GM21367 (cell line): ENCODE data around the gene RNF217.
"Not testable (repeated sequence)": the region's sequence is repeated elsewhere in the genome, so short reads cannot be mapped to it uniquely, and the experiment has no call there.

ENCODE experiments used
- ATAC-seq: cut with Tn5 transposase; IDR thresholded peaks from one replicate; pipeline ENCODE4 v1.9.1; 2021; ENCODE audit not compliant: unreplicated experiment

Gene RNF217

GRCh38 chr6:125050663-125051318 lies 88.6 kb downstream of the RNF217 start:
- no peak for ATAC-seq

DNA sequence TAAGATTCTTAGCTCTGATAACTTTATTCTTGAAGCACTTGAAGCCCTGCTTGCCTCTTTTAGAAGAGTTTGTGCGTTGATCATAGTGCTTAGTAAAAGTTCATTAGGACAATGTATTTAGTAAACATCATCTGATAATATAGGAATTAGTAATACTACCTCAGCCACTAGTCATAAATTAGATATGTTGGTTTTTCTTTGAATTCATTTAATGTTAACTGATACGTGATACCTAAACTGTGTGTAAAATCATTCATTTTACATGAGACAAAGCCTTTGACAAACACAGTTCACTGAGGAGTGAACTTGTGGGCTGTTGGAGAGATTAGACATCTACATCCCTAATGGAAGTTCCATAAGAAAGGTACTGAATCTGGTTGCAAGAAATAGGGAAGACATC lies 91.6 kb downstream of the RNF217 start:
- ATAC-seq, result no peak

DNA sequence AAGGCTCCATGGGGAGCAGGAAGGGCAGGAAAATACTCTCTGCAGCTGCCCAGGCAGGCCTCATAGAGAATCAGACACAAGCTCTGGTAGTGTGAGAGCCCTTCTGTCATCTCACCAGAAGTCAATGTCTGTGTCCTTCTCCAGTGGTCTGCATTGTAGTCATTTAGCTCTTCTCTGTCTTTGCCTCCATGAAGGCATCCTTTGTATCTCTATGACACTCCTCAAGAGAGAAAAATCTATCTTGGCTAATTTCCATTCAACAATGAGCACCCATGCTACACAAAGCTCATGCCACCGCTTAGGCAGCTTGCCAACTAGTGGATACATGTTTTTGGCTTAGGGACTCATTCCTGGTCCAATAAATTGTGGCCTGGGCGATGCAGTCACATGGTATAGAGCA lies 92.1 kb downstream of the RNF217 start:
- no peak for ATAC-seq

DNA sequence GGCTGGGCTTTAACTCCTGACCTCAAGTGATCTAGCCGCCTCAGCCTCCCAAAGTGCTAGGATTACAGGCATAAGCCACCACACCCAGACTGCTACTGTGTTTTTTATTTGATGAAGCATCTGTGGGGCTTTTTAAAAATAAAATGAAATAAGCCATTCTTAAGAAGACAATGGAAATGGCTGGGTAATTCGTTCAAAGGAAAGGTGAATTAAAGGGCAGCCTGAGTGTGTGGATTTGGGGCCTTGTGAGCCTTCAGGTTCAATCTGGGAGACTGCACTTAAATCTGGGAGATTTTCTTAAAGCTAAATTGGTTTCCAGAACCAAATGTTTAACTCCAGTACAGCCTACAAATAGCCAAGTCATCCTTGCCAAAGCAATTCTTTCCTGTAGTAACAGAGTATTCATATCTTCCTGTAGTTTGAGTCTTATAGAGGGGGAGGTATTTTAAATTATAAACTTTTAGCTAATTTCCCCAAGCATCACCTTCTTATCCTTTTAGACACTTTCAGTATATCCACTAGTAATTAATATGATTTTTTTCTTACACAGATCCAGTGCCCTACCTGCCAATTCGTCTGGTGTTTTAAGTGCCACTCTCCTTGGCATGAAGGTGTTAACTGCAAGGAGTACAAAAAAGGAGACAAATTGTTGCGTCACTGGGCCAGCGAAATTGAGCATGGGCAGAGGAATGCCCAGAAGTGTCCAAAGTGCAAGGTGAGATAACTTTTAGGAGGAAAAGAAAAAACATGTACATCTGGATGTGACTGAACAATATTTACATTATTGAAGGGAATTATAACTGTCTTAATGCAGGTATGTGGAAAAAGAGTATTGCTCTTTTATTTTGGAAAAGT lies 95.4 kb downstream of the RNF217 start:
- no peak for ATAC-seq

DNA sequence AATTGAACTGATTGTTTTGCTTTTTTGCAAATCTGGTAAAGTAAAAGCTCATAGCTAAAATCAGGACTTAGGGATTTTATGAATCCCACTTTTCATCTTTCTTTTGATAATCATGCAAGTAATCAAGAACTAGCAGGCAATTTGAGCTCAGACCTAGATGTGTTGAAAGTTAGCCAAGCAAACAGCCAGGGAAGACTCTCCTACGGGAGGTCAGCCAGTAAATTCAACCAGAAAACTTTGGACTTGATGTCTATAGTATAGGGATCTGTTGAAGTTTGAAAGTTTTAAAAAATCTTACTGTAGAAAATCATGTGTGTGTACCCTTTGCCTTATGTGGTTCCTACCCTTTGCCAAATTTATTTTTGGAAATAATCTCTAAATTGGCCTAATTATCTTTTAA lies 96.3 kb downstream of the RNF217 start:
- ATAC-seq, result no peak

DNA sequence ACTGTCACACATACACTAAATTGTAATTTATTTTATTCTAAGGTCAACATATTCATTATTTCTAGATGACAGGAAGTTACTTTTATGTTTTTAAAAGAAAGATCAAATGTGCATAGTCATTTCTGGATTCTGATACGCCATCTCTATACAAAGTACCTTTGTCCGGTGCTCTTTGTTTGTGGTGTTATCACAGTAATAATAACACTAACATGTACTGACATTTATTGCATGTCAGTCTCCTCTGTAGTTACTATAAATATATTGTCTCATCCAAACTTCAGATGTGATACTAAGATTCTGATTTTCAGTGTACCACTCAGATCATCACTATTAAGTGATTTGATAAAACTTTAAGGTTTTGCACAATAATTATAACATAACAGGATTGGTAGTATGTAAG lies 101.1 kb downstream of the RNF217 start:
- no peak for ATAC-seq

DNA sequence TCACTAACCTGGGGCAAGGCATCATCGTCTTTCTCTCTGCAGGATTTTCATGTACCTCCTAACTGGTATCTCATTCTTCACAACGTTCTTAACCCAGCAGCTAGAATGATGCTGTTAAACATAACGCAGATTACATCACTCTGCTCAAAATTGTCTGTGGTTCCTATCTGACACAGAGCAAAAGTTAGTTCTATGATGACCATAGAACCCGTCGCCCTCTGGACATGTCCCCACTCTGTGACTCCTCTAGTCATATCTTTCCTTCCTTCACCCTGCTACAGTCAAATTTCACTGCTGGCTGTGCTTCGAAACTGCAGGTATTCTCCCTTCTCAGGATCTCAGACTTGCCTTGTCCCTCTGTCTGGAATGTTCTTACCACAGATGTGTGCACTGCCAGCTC lies 103.9 kb downstream of the RNF217 start:
- no peak for ATAC-seq

DNA sequence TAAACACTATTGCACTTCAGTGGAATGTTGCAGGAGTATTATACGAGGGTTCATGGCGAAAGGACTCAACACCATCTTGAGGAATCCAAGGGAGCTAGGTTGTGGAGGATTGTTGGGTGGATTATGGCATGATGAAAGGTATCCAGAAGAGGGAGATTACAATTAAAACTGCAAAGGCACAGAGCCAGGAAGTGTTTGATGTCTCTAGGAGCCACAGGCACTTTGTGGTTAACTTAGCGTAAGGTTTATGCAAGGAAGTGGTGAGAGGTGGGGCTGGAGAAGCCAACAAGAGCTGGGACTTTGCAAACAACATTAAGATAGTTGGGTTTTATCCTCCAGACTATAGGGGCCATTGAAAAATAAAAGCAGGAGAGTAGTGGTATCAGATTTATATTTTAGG lies 104.7 kb downstream of the RNF217 start:
- ATAC-seq, result no peak

DNA sequence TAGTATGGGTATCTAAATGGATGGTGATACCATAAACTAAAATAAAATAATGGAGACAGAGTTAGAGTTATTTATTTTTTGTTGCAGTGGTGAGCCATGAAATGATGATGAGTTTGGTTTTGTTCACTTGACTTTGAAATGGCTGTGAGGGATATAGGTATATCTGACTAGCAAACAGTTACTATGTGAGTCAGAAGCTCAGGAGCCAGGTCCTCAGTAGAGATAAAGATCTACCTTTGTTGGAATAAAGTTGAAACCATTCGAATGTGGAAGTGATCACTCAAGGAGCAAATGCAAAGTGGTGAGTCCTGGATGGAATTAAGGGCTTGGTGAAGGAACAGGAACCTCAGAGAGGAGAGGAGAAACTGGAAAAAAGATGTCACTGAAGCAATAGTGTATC lies 105.3 kb downstream of the RNF217 start:
- ATAC-seq, result no peak

GRCh38 chr6:125073071-125073470 lies 110.8 kb downstream of the RNF217 start:
- ATAC-seq, result no peak

- ATAC-seq, result no peak
These were observed 111.9 kb downstream of the RNF217 start for GRCh38 chr6:125074120-125074519.

DNA sequence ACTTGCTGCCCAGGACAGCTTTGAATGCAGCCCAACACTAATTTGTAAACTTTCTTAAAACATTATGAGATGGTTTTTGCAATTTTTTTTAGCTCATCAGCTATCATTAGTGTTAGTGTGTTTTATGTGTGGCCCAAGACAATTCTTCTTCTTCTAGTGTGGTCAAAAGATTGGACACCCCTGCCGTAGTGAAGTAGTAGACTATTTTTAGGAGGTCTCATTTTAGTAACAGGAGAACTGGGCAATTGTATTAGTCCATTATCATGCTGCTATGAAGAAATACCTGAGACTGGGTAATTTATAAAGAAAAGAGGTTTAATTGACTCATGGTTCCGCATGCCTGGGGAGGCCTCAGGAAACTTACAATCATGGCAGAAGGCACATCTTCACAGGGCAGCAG lies 112.8 kb downstream of the RNF217 start:
- ATAC-seq, result not testable (repeated sequence)

- no peak for ATAC-seq
These were observed 113.7 kb downstream of the RNF217 start for GRCh38 chr6:125075741-125076481.

DNA sequence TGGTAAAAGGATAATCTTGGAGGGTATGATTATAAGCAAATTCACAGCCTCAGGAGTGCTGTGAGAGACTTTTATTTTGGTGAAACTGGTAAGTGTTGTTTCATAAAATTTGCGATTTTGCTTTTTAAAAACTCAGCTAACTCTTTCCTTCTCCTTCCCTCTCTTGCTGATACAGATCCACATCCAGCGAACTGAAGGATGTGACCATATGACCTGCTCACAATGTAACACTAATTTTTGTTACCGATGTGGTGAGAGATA lies 114.2 kb downstream of the RNF217 start:
- no peak for ATAC-seq

- ATAC-seq, result no peak
These were observed 115.2 kb downstream of the RNF217 start for GRCh38 chr6:125077453-125077852.

GRCh38 chr6:125078602-125079321 lies 116.5 kb downstream of the RNF217 start:
- ATAC-seq, result no peak

DNA sequence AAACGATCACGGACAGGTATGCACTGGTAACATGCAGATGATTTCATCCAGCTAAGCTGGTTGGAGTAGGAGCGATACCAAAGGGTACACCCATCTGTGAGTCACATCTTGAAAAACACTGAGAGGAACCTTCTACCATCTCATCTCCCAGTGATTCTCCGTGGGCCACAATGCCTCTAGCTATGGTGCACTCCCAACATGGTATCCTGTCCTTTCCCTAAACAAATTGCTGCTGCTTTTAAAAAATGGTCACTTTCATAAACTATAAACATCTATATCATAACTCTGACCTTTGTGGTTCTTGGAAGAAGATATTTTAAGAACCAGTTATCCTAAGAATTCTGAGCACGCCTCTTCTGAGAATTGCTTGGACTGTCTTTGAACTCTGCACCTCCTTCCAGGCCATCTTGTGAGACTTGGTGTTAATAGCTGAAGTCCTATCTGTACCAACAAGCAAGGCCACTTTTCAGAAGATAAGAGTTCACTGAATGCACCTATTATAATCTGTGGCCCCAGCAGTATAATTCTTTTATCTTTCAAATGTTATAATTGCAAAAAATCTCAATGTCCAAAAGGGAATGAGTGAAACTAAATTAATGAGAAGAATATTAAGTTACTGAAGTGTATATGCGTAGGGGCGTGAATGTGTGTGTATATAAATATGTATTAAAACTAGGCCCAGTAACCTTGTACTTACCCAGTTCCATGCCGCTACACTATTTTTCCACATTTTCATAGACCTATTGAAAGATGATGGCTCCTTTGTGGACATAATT lies 120.9 kb downstream of the RNF217 start:
- no peak for ATAC-seq

DNA sequence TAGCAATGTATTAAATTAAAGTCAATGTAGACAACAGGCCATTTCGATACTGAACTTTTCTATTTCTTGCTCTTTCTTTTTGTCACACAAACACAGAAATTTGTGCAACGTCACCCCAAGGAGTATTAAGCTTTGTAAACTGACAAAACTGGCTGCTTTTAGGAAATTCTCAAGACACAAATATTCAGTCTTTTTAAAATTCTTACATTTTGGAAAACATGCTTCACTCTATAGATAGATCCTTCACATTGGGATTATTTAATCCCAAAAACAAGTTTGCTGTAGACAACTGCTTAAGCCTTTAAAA lies 121.4 kb downstream of the RNF217 start:
- no peak for ATAC-seq

- ATAC-seq, result no peak
These were observed 124.5 kb downstream of the RNF217 start for GRCh38 chr6:125086716-125087115.

GRCh38 chr6:125088963-125089362 lies 126.7 kb downstream of the RNF217 start:
- ATAC-seq, result no peak

GRCh38 chr6:125094563-125094962 lies 132.3 kb downstream of the RNF217 start:
- ATAC-seq, result no peak
